ENCODE measurements around the gene FAM120A. TPM values are rescaled to one million over a fixed set of nuclear protein-coding genes. Genes with fewer than 3 reads are reported as not detected.
A peak's percentile ranks its signal among the peaks of the same experiment; 100 is the strongest.

FAM120A gene
- total and polyA plus RNA-seq, 9 of the 15 experiments (the other 6 are each of a cell fraction or from before 2014, with no cell fraction given) = 8.7 to 71.0 (median 42.2) TPM

- TF ChIP-seq ZNF449 (CRISPR knock-in tag; IDR thresholded peaks at IDR 0.05) (no peak), CEBPG (CRISPR knock-in tag; IDR thresholded peaks at IDR 0.05) (no peak), CEBPG (tag; conservative IDR thresholded peaks at IDR 0.05 in 1 of 2, IDR thresholded peaks at IDR 0.05 in 1 of 2) (no peak)
These were observed 5.4 kb upstream of the FAM120A start (continued) for GRCh38 chr9:93446073-93446472.

GRCh38 chr9:93447655-93448054 is 3.8 kb upstream of the FAM120A start:
- no TSS peak for BruUV-seq (replicated peaks)
- Histone ChIP-seq H3K9me1 (ENCODE audit: control insufficient read depth, insufficient read depth, low read length) (no peaks in the 10 kb centered on the region), H3K9ac (ENCODE audit: insufficient read depth in 1 of 2, low read depth in 2 of 2, low read length in 2 of 2) (no peak overlapping the region), H3K36me3 (ENCODE audit: control insufficient read depth, insufficient read depth, low read length) (peaks cover 41% of the 10 kb centered on the region), H3K9me3 (replicated peaks; ENCODE audit: control insufficient read depth, insufficient read depth, low read depth, low read length) (no peaks in the 10 kb centered on the region), H3K27me3 (ENCODE audit: control insufficient read depth in 2 of 2, insufficient read depth in 2 of 2, low read length in 2 of 2) (no peaks in the 10 kb centered on the region), H3K4me2 (ENCODE audit: insufficient read depth, low read length) (no peak overlapping the region; the same call in 1 of the 2 replicates), H4K20me1 (replicated peaks; ENCODE audit: control insufficient read depth, insufficient read depth, low read length) (0 out of 2 replicates have a peak, but pooled peaks cover 3% of the 10 kb centered on the region), H2AFZ (ENCODE audit: low read depth, low read length) (no peak overlapping the region), H3K4me1 (replicated peaks in 1 of 2; ENCODE audit: control insufficient read depth in 2 of 2, insufficient read depth in 2 of 2, low read length in 2 of 2) (peaks cover 6 to 12% of the 10 kb centered on the region in 2 experiments; a peak in 4 of 5 replicates), H3K79me2 (ENCODE audit: control insufficient read depth, insufficient read depth, low read length) (peaks cover 34% of the 10 kb centered on the region), H3K27ac (ENCODE audit: extremely low read depth, low read depth, low read length) (no peak overlapping the region; the same call in 2 of the 3 replicates), H3K4me3 (no peak overlapping the region)
- DNase-seq (ENCODE audit: extremely low read depth in 1 of 4, low spot score in 3 of 4) (no peak), FAIRE-seq (no peak), ATAC-seq (no peak)
- ChIA-PET CTCF (ENCODE audit: low intra/inter-chr PET ratio) (no interaction called here), POLR2A (interaction anchor here (1.4 kb wide), 1 partner anchor 9 kb away, joined by 4 read pairs; no protein-coding TSS in a partner anchor)
- TF ChIP-seq MLLT1 (IDR thresholded peaks at IDR 0.05) (0 out of 4 replicates have a peak, but pooled peaks of 1 of the 2 experiments have one; percentile 39), ZBTB17 (CRISPR knock-in tag; IDR thresholded peaks at IDR 0.05) (peak; percentile 92), RBM14 (IDR thresholded peaks at IDR 0.05; ENCODE audit: borderline replicate concordance, insufficient read depth, low read depth, low read length) (no peak), ZNF408 (CRISPR knock-in tag; IDR thresholded peaks at IDR 0.05; ENCODE audit: low read depth) (no peak), NELFE (IDR thresholded peaks at IDR 0.05; ENCODE audit: insufficient read depth, insufficient read length) (no peak), MYNN (IDR thresholded peaks at IDR 0.05) (no peak), MYNN (CRISPR knock-in tag; IDR thresholded peaks at IDR 0.05) (no peak), TCF3 (CRISPR knock-in tag; IDR thresholded peaks at IDR 0.05) (peak; percentile 53)
- 83% methylated on average over 4 of the region's 4 CpGs for WGBS (ENCODE audit: insufficient coverage, low coverage, missing lambda C conversion rate)
- intact Hi-C loops (cut with micrococcal nuclease) = no loop called here
- in situ Hi-C loops (cut with MboI) = no loop called here
